ENCODE data around the gene TCF19.

- TF ChIP-seq CTCF (IDR thresholded peaks at IDR 0.05) (no peak), EZH2 (IDR thresholded peaks at IDR 0.05; ENCODE audit: borderline replicate concordance, insufficient read depth, low read depth, low read length, poor library complexity, severe bottlenecking) (no peak)
Measured at GRCh38 chr6:31144296-31144969, 14.0 kb upstream of the TCF19 start.
